Activated T-helper 2 cell treated with anti-CD3 and anti-CD28 coated beads, Interferon-gamma antibody, Interleukin-2, Interleukin-4, amounts not matched to agents 10 μg/mL and 5 μg/mL and 100 μg/mL, durations not matched to agents 14 hours and 24 hours and 36 hours (primary cell): Measurements from ENCODE around the gene ERMARD. TPM values are rescaled to one million over a fixed set of nuclear protein-coding genes. Genes with fewer than 3 reads are reported as not detected.
"Not testable (repeated sequence)": the region's sequence is repeated elsewhere in the genome, so short reads cannot be mapped to it uniquely, and the experiment has no call there.

ENCODE experiments used
- DNase-seq: peaks from one replicate; pipeline ENCODE4 v3.0.0; 2021; ENCODE audit warnings: low spot score
- H3K27ac Mint-ChIP-seq: one replicate; pipeline ENCODE4 v1.8.0; 2021; ENCODE audit warnings: mixed read lengths
- H3K27me3 Mint-ChIP-seq: one replicate; pipeline ENCODE4 v1.8.0; 2021; ENCODE audit warnings: low read depth, mixed read lengths
- H3K36me3 Mint-ChIP-seq: one replicate; pipeline ENCODE4 v1.8.0; 2021; ENCODE audit warnings: low read depth, mixed read lengths
- H3K4me1 Mint-ChIP-seq: one replicate; pipeline ENCODE4 v1.8.0; 2021; ENCODE audit warnings: low read depth, mixed read lengths
- H3K4me3 Mint-ChIP-seq: one replicate; pipeline ENCODE4 v1.8.0; 2021; ENCODE audit warnings: low read depth, mild to moderate bottlenecking, moderate library complexity, mixed read lengths
- H3K9me3 Mint-ChIP-seq: one replicate; pipeline ENCODE4 v1.8.0; 2021; ENCODE audit warnings: mixed read lengths
- intact Hi-C: fragments of 100-400 bp; cut with micrococcal nuclease; formaldehyde crosslinking; loops from one replicate; pipeline ENCODE4 v1.15.1; 2023
- total RNA-seq: library from RNA; stranded (reverse); gene quantifications from 2 replicates; pipeline ENCODE4 v1.2.3, GENCODE V29; 2022

ERMARD gene
- total RNA-seq, 1 donor from 2014 or later, result 25.9 TPM

DNA sequence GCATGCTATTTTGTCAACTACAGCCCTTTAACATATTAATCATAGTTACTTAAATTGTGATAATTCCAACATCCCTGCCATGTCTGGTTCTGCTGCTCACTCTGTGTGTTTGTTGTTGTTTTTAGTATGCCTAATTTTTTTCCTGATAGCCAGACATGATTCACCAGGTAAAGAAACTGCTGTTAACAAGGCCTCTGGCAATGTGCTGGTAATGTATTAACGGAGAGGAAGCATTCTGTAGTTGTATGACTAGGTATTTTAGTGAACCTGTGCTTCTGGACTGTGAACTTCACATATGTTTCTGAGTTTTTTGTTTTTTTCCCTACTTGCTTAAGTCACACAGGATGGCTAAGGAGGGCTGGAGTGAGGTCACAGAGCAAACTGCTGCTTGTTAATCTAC lies 4.9 kb upstream of the ERMARD start:
- Mint-ChIP-seq H3K27me3 (peaks cover 15% of the 10 kb centered on the region), H3K9me3 (peaks cover 4% of the 10 kb centered on the region), H3K27ac (no peak overlapping the region), H3K36me3 (peaks cover 19% of the 10 kb centered on the region), H3K4me3 (no peak overlapping the region), H3K4me1 (peaks cover 10% of the 10 kb centered on the region)
- DNase-seq, result no peak
- intact Hi-C loops, result no loop called here

DNA sequence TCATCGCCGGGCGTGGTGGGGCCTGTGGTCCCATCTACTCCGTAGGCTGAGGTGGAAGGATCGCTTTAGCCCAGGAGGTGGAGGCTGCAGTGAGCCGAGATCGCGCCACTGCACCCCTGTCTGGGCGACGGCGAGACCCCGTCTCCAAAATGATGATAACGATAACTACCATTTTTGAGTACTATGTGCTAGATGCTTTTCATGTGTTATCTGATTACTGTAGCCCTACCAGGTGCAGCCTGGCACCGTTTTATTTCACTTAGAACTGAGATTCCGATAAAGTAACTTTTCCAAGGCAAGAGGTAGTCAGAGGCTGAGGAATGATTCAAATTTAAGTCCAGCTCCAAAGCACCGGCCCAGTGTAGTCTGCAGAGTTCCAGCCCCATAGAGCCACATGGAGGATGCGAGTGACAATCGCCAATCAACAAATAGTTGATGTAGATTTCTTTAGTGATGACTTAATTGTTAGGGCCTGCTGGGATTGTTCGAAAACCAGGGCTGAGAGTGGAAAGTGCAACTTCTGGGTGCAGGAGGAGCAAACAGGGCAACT lies 727 bp downstream of the ERMARD start:
- intact Hi-C loops, result loop anchor here (10.0 kb wide), 1 partner anchor 537 kb away; no protein-coding TSS in a partner anchor
- peak overlapping the region; percentile 97 for H3K4me3 Mint-ChIP-seq
- peaks cover 26% of the 10 kb centered on the region for H3K36me3 Mint-ChIP-seq
- peaks cover 22% of the 10 kb centered on the region for H3K4me1 Mint-ChIP-seq
- H3K27me3 Mint-ChIP-seq, result no peaks in the 10 kb centered on the region
- H3K27ac Mint-ChIP-seq, result peak overlapping the region; percentile 91
- no peak for DNase-seq
- H3K9me3 Mint-ChIP-seq, result no peaks in the 10 kb centered on the region

DNA sequence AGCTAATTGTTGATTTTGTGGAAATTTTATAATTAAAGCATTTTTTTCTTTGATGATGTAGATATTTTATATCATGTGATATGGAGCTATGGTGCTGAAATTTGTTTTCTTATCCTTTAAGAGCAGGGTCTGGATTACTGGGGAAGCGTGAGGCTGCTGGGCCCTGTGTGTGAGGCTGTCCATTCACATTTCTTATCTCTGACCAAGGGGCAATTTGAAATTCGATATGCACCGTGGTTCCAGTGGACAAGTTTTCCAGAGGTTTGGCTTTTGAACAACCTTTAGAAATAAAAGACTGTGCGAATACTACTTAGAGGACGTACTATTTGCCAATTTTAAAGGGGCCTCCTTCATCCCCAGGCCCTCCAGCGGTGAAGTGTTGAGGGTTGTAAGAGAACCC lies 3.7 kb downstream of the ERMARD start:
- no peaks in the 10 kb centered on the region for H3K27me3 Mint-ChIP-seq
- no peak overlapping the region for H3K4me3 Mint-ChIP-seq
- no peak for DNase-seq
- peaks cover 44% of the 10 kb centered on the region for H3K36me3 Mint-ChIP-seq
- intact Hi-C loops, result loop anchor here (10.0 kb wide), 1 partner anchor 540 kb away; no protein-coding TSS in a partner anchor
- H3K27ac Mint-ChIP-seq, result no peak overlapping the region
- no peaks in the 10 kb centered on the region for H3K9me3 Mint-ChIP-seq
- H3K4me1 Mint-ChIP-seq, result peaks cover 14% of the 10 kb centered on the region

DNA sequence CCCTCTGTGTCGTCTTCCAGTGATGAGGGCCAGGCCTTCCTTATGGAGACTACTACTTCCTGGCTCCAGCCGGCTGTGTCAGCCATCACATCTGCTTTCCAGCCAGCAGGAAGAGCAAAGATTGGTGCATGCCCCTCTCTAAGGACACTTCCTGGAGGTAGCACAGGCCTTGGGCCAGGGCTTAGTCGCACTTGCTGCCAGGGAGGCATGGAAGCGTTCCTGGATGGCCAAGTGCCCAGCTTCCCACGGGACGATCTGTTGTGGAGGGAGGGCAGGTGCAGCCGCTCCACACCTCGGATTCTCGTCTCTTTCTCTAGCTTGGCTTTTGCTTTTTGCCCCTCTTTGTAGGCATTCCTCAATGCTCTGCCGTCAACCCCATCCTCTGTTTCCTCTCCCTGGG lies 11.9 kb downstream of the ERMARD start:
- intact Hi-C loops, result no loop called here
- Mint-ChIP-seq H3K27me3 (no peaks in the 10 kb centered on the region), H3K4me1 (peaks cover 2% of the 10 kb centered on the region), H3K36me3 (peaks cover 60% of the 10 kb centered on the region), H3K27ac (no peak overlapping the region), H3K4me3 (no peak overlapping the region), H3K9me3 (no peaks in the 10 kb centered on the region)
- no peak for DNase-seq

DNA sequence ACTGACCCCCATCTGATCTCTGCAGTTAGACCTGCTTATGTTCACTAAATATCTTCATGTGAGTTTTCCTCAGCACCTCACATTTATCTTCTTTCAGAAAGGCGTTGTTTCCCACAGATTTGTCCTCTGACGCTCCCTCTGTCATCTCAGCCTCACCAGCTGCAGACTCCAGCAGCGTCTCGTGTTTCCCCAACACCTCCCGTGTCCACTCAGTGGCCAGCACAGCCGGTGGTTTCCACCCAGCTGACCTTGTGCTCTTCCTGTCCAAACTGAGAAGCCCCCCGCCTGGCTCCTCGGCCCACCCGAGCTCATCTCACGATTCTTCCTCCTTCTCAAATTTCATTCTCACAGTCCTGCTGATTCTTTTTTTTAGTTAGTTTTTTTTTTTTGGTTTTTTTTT lies 12.5 kb downstream of the ERMARD start:
- intact Hi-C loops, result no loop called here
- no peak for DNase-seq
- Mint-ChIP-seq H3K27me3 (no peaks in the 10 kb centered on the region), H3K36me3 (peaks cover 55% of the 10 kb centered on the region), H3K4me1 (peaks cover 2% of the 10 kb centered on the region), H3K9me3 (no peaks in the 10 kb centered on the region), H3K27ac (no peak overlapping the region), H3K4me3 (no peak overlapping the region)

DNA sequence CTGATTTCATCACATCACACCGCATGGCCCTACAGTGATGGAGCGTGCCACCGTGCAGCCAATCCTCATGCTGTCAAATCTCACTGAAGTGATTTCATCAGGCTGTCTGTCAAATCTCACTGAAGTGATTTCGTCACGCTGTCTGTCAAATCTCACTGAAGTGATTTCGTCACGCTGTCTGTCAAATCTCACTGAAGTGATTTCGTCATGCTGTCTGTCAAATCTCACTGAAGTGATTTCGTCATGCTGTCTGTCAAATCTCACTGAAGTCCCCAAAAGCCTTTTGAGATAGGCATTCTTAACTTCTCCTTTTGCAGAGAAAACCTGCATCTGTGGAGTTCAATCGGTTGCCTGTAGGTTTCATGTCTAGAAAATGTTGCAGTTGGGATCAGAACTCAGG lies 14.4 kb downstream of the ERMARD start:
- H3K4me3 Mint-ChIP-seq, H3K4me1 Mint-ChIP-seq, H3K27me3 Mint-ChIP-seq, H3K9me3 Mint-ChIP-seq, DNase-seq, intact Hi-C loops, H3K27ac Mint-ChIP-seq: not testable (repeated sequence)
- H3K36me3 Mint-ChIP-seq, result peaks cover 46% of the 10 kb centered on the region

DNA sequence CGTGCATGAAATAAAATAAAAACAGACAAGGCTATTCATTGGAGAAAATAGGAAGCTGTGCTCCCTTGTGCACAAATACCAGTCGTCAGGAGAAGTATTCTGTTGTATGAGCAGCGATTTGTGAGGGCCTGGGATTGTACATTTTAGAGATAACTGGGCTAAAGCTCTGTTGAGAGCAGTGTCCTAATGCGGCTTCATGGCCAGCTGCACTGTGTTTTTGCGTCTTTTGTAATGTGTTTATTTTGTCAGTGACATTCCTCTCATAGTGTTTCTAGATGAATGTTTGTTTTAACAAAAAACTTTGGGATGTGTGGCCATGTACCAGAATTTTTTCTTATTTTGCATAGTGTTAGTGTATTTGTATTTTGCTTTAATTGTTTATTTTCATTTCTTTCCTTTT lies 14.8 kb downstream of the ERMARD start:
- H3K36me3 Mint-ChIP-seq, result peaks cover 46% of the 10 kb centered on the region

DNA sequence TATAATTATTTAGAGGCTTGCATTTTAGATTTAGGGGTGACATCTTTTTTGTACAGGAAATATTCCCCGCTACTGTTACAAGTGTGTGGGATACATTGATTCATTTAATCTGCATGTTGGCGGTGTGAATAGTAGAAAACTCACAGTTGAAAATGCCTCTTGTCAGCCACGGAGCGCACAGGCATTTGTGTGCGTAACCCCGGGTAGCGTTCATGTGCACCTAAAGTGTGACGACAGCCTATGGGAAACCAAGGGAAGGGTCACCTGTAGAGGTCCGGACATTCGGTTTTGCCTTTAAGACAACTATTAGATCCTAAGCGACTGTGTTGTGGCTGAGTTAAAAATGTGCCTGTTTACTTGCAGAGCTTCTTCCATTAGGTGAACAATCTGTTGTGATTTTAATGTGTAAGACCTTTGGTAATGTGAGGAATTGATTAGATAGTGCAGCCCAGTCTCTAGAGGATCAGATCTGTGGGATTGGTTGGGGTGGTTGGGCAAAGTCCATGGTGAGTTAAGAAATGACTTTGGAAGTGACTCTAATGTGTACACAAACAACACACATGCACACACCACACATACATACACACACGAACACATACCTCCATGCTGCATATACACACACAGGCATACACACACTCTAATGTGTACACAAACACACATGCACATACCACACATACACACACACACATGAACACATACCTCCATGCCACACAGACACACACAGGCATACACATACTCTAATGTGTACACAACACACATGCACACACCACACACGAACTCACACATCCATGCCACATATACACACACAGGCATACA lies 15.7 kb downstream of the ERMARD start:
- DNase-seq, result no peak
- Mint-ChIP-seq H3K27ac (no peak overlapping the region), H3K4me1 (peaks cover 2% of the 10 kb centered on the region), H3K36me3 (peaks cover 47% of the 10 kb centered on the region), H3K4me3 (no peak overlapping the region), H3K27me3 (no peaks in the 10 kb centered on the region), H3K9me3 (no peaks in the 10 kb centered on the region)
- intact Hi-C loops, result no loop called here

More for the DNA sequence above, 14.8 kb downstream of the ERMARD start:
- peaks cover 2% of the 10 kb centered on the region for H3K4me1 Mint-ChIP-seq
- no peaks in the 10 kb centered on the region for H3K9me3 Mint-ChIP-seq
- no peak overlapping the region for H3K27ac Mint-ChIP-seq
- intact Hi-C loops, result no loop called here
- H3K27me3 Mint-ChIP-seq, result no peaks in the 10 kb centered on the region
- no peak for DNase-seq
- no peak overlapping the region for H3K4me3 Mint-ChIP-seq

DNA sequence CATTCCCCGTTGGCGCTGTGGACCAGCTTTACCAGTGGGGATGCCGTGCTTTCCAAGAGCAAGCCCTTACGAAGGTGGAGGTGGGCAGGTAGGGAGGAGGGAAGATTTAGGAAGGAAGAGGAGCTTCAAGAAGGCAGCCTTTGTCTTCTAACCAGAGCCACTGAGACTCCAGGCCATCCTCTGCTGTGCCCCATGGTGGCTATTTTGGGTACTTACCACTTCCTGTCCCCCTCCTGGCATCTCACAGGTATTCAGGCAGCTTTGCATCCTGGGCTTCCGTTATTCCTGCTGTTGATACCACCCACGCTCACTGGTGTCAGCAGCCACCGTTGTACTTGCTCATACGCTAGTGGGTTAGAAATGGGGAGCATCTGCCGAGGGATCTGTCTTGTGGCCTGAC lies 22.9 kb downstream of the ERMARD start:
- DNase-seq, result no peak
- Mint-ChIP-seq H3K36me3 (peaks cover 38% of the 10 kb centered on the region), H3K27me3 (no peaks in the 10 kb centered on the region), H3K9me3 (no peaks in the 10 kb centered on the region), H3K4me3 (no peak overlapping the region), H3K27ac (no peak overlapping the region), H3K4me1 (no peaks in the 10 kb centered on the region)
- intact Hi-C loops, result no loop called here

DNA sequence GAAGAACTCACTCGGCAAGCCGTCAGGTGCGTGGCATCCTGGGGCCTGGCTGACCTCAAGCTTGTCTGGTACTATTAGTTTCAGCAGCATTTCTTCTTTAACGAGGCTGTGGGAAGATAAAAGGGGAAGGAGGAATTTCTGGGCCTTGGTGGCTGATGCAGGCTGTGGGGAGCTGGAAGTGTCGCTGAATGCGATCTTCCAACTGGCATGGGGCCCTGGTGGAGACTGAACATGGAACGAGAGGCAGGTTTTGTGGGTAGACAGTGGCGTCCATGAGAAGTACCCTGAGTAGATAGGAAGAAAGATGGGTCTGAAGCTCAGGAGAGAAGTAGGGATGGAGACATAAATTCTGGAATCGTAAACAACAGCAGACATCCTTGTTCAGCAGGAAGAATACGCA lies 23.9 kb downstream of the ERMARD start:
- H3K4me3 Mint-ChIP-seq, result no peak overlapping the region
- H3K36me3 Mint-ChIP-seq, result peaks cover 31% of the 10 kb centered on the region
- H3K27ac Mint-ChIP-seq, result no peak overlapping the region
- no peaks in the 10 kb centered on the region for H3K4me1 Mint-ChIP-seq
- no peaks in the 10 kb centered on the region for H3K9me3 Mint-ChIP-seq
- H3K27me3 Mint-ChIP-seq, result no peaks in the 10 kb centered on the region
- intact Hi-C loops, result no loop called here
- DNase-seq, result no peak

DNA sequence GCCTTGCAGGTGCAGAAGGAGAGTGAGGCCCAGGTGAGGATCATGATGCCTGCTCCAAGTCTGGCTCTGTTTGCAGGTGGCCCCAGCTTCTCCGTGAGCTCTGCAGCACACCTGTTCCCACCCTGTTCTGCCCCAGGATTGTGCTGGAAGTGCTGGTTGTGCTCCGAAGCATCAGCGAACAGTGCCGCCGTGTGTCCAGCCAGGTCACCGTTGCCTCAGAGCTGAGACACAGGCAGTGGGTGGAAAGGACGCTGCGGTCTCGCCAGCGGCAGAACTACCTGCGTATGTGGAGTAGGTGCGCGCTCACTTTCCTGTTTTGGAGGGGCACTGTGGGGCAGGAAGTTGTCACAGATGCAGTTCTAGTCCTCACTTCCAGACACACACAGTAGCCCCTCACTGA lies 25.0 kb downstream of the ERMARD start:
- no peak overlapping the region for H3K27ac Mint-ChIP-seq
- intact Hi-C loops, result no loop called here
- H3K36me3 Mint-ChIP-seq, result peaks cover 41% of the 10 kb centered on the region
- no peaks in the 10 kb centered on the region for H3K9me3 Mint-ChIP-seq
- no peaks in the 10 kb centered on the region for H3K27me3 Mint-ChIP-seq
- no peak overlapping the region for H3K4me3 Mint-ChIP-seq
- no peak for DNase-seq
- H3K4me1 Mint-ChIP-seq, result no peaks in the 10 kb centered on the region

DNA sequence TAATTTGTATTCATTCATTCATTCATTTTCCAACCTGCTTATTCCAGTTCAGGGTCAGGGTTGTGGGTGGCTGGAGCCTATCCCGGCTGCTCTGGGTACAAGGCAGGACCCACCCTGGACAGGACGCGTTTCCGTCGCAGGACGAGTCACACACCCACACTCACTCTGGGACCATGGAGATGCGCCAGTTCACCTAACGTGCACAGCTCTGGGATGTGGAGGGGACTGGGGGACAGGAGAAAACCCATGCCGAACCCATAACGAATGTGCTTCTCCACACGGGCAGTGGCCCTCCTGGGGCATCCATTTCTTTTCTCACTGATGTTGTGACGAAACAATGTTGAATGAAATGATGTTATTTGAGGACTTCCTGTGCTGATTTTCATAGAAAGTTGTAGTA lies 26.5 kb downstream of the ERMARD start:
- Mint-ChIP-seq H3K27ac (no peak overlapping the region), H3K4me1 (no peaks in the 10 kb centered on the region), H3K27me3 (no peaks in the 10 kb centered on the region), H3K9me3 (no peaks in the 10 kb centered on the region), H3K4me3 (no peak overlapping the region), H3K36me3 (peaks cover 42% of the 10 kb centered on the region)
- intact Hi-C loops, result no loop called here
- DNase-seq, result no peak

DNA sequence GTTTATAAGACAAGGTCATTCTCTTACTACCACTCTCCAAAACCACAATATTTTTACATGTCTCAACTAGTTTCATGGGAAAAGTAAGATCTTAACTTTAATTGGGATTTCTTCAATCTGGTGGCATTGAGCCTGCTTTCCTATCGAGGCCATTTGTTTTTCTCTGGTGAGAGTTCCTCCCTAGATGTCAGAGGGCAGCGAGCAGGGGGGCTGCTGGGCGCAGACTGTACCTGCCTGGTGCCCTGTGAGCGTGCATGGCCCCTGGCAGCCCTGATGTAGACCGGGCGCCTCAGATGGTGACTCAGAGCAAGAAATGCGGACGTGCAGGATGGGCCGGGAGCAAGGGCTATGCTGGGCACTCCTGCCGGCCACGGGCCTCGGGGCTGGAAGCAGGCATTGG lies 27.2 kb downstream of the ERMARD start:
- no peaks in the 10 kb centered on the region for H3K9me3 Mint-ChIP-seq
- H3K36me3 Mint-ChIP-seq, result peaks cover 41% of the 10 kb centered on the region
- no peak for DNase-seq
- H3K4me1 Mint-ChIP-seq, result no peaks in the 10 kb centered on the region
- intact Hi-C loops, result no loop called here
- H3K27ac Mint-ChIP-seq, result no peak overlapping the region
- no peaks in the 10 kb centered on the region for H3K27me3 Mint-ChIP-seq
- H3K4me3 Mint-ChIP-seq, result no peak overlapping the region
